Measurements from ENCODE around the gene ZBTB17. TPM values are rescaled to one million over a fixed set of nuclear protein-coding genes. Genes with fewer than 3 reads are reported as not detected.

The ZBTB17 gene
- total RNA-seq, 2 donors from 2014 or later = 28.2 to 50.8 TPM

DNA sequence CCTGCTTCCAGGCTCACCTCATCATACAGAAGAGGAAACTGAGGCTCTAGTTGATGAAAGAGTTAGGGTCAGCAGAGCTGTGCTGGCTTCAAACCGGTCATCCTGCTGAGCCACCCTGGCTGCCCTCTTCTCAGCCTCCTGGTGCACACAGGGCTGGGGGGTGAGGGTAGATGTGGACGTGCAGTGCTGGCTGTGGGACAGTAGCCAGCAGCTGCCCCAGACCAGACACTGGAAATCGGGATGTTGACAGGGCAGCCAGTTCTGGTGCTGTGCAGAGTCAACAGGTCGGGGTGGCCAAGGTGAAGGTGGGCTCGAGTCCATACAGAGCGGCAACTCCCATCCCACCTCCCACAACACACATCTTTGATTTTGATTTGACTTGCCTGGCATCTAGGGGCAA, 44.4 kb upstream of the ZBTB17 start:
- H3K36me3 ChIP-seq = no peaks in the 10 kb centered on the region
- H3K27ac ChIP-seq = peak overlapping the region; percentile 78 to 84
- no peak overlapping the region for H3K4me3 ChIP-seq
- no peak for TF ChIP-seq POLR2AphosphoS5 (IDR thresholded peaks at IDR 0.05)
- TF ChIP-seq, protein P1, sequence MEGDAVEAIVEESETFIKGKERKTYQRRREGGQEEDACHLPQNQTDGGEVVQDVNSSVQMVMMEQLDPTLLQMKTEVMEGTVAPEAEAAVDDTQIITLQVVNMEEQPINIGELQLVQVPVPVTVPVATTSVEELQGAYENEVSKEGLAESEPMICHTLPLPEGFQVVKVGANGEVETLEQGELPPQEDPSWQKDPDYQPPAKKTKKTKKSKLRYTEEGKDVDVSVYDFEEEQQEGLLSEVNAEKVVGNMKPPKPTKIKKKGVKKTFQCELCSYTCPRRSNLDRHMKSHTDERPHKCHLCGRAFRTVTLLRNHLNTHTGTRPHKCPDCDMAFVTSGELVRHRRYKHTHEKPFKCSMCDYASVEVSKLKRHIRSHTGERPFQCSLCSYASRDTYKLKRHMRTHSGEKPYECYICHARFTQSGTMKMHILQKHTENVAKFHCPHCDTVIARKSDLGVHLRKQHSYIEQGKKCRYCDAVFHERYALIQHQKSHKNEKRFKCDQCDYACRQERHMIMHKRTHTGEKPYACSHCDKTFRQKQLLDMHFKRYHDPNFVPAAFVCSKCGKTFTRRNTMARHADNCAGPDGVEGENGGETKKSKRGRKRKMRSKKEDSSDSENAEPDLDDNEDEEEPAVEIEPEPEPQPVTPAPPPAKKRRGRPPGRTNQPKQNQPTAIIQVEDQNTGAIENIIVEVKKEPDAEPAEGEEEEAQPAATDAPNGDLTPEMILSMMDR (IDR thresholded peaks at IDR 0.05) = no peak
- no peak for TF ChIP-seq POLR2A (IDR thresholded peaks at IDR 0.05)
- H3K4me1 ChIP-seq (replicated peaks) = no peaks in the 10 kb centered on the region
- WGBS = 84% methylated on average over 6 of the region's 6 CpGs
- H3K27me3 ChIP-seq (replicated peaks; ENCODE audit: insufficient read depth) = no peaks in the 10 kb centered on the region
- H3K9me3 ChIP-seq = no peaks in the 10 kb centered on the region
- intact Hi-C loops (cut with DNase I) = no loop called here
- DNase-seq (ENCODE audit: low spot score) = no peak

DNA sequence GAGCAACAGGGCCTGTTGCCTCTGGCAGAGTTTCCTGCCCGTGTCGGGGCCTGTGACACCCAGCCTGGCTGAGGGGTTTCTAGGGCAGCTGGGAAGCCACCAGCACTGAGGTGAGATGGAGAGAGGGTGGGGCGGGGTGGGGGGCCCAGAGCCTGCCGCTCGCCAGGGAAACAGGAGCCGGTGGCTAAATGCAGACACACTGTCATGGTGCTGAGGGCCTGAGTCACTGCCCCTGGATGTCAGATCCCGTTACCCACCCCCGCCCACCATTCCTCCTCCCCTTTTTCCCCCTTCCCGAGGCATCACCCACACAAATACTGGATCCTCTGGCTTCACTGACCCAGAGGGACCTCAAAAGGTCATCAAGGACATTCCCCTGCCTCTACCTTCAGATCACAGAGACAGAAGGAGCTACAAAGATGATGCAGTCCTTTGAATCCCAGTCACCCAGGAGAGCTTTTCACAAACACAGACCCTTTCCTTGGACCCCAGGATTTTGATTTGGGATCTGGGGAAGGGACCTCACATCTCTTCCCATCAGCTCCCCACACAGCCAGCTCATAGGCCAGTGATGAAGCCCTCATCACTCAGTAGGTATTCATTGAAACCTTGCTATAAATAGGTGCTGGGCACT, 43.9 kb upstream of the ZBTB17 start:
- intact Hi-C loops (cut with DNase I) = no loop called here
- no peak for DNase-seq (ENCODE audit: low spot score)
- Histone ChIP-seq H3K36me3 (no peaks in the 10 kb centered on the region), H3K27ac (peak overlapping the region; percentile 78 to 84), H3K4me1 (replicated peaks) (no peaks in the 10 kb centered on the region), H3K4me3 (no peak overlapping the region), H3K9me3 (no peaks in the 10 kb centered on the region), H3K27me3 (replicated peaks; ENCODE audit: insufficient read depth) (no peaks in the 10 kb centered on the region)
- WGBS = 49% methylated on average over 9 of the region's 9 CpGs
- no peak for TF ChIP-seq POLR2A (IDR thresholded peaks at IDR 0.05)
- TF ChIP-seq, protein P1 (IDR thresholded peaks at IDR 0.05) = no peak
- no peak for TF ChIP-seq POLR2AphosphoS5 (IDR thresholded peaks at IDR 0.05)

DNA sequence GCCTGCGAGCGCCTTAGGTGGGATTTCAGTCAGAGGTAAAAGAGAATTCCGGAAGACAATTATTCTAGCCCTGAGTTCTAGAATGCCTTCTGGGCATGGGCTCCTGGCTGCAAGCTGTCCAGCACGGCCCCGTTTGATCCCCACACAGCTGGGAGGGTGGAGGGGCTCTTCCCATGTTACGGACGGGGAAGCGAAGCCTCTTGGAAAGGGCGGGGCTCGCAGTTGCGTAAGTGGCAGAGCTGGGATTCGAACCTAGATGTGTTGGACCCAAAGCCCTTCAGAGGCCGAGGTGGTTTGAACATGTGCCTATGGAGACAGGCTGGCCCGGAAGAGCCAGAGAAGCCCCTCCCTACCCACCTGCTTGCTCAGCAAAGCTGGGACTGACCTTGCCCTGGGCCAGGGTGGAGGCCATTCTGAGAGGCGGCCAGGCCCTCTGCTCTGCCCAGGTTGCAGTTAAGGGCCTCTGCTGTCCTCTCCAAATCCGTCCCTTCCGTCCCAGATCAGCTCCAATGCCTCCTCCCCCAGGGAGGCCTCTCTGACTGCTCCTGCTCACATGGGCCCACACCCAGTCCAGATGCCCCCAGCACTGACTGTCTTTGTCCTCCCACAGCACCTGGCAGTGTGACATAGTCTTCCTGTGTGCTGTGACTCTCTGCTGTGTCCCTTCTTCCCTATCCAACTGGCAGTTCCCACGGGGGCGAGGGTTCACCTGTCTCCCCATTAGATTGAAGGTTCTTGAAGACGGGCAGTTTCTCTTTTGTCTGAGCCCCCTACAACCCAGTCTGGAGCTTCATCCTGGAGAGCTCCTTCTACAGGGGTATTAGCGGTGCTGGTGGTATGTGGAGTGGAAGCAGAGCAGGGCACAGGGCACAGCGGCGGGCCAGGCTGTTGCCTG, 43.1 kb upstream of the ZBTB17 start:
- Histone ChIP-seq H3K4me3 (no peak overlapping the region), H3K4me1 (replicated peaks) (peaks cover 5% of the 10 kb centered on the region), H3K27ac (peak overlapping the region; percentile 78 to 84), H3K36me3 (no peaks in the 10 kb centered on the region), H3K27me3 (replicated peaks; ENCODE audit: insufficient read depth) (no peaks in the 10 kb centered on the region), H3K9me3 (no peaks in the 10 kb centered on the region)
- WGBS = 72% methylated on average over 22 of the region's 23 CpGs
- intact Hi-C loops (cut with DNase I) = no loop called here
- DNase-seq (ENCODE audit: low spot score) = no peak
- no peak for TF ChIP-seq POLR2AphosphoS5 (IDR thresholded peaks at IDR 0.05)
- TF ChIP-seq, protein P1 (IDR thresholded peaks at IDR 0.05) = no peak
- no peak for TF ChIP-seq POLR2A (IDR thresholded peaks at IDR 0.05)

DNA sequence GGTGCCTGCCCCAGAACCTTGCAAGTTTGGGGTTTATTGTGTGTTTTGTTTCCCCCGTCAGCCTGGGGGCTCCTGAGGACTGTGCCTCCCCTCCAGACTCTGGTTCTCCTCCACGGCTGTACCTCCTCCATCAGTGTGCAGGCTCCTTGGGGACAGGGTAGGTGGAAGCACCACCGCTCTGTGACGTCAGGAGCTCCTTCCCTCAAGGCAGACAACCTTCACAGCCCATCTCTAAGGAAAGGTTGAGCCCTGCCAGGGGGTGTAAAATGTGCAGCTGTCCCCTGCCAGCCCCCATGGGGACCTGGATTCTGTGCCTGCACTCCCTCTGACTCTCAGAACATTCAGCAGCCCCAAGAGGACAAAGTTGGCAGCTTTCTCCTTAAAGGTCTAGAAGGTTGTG, 42.4 kb upstream of the ZBTB17 start:
- H3K27me3 ChIP-seq (replicated peaks; ENCODE audit: insufficient read depth) = no peaks in the 10 kb centered on the region
- TF ChIP-seq POLR2A (IDR thresholded peaks at IDR 0.05) = no peak
- TF ChIP-seq, protein P1 (IDR thresholded peaks at IDR 0.05) = no peak
- no peaks in the 10 kb centered on the region for H3K9me3 ChIP-seq
- no peak overlapping the region for H3K4me3 ChIP-seq
- WGBS = 55% methylated on average over 4 of the region's 4 CpGs
- peaks cover 7% of the 10 kb centered on the region for H3K4me1 ChIP-seq (replicated peaks)
- H3K36me3 ChIP-seq = no peaks in the 10 kb centered on the region
- DNase-seq (ENCODE audit: low spot score) = no peak
- peak overlapping the region; percentile 78 to 84 for H3K27ac ChIP-seq
- intact Hi-C loops (cut with DNase I) = no loop called here

Data from prostate gland (tissue), 2 donors.